ENCODE measurements around the gene FAM81B.

FAM81B gene

DNA sequence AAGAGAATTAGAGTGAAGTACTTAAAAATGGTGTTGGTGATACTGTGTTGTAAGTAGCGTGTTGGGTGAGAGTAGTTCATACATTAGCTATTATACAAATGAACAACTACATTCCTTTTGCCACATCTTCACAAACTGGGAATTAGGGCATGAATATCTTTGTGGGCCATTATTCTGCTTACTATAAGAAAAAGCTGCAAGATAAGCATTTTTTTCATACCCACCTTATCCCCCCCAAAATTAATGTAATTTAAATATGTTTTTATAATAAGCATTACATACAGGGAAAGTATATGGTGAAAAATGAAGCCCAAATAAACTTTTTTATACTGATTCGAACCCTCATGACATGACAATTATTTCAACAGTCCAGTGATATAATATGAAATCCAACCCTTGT lies 69.5 kb downstream of the FAM81B start:
- in situ Hi-C loops (cut with MboI; ENCODE audit: low sequenced_read_pairs) = no loop called here

DNA sequence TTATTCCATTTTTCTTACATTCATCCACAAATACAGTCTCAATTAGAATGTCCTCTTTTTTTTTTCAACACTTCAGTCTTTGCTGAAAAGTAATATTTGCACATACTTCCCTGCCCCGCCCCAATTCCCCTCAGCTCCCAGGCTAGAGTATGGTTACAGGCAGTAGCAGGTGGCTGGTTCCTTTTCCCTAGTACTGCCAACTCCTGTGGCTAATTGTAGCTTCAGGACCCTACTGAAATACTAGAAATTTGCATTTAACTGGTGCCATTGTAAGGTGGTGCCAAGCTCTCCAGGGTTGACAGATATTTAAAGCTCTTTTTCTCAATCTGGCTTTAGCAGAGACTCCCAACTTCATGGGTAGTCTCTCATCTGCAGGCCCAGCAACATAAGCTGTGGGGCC lies 80.3 kb downstream of the FAM81B start:
- in situ Hi-C loops (cut with MboI; ENCODE audit: low sequenced_read_pairs) = no loop called here

DNA sequence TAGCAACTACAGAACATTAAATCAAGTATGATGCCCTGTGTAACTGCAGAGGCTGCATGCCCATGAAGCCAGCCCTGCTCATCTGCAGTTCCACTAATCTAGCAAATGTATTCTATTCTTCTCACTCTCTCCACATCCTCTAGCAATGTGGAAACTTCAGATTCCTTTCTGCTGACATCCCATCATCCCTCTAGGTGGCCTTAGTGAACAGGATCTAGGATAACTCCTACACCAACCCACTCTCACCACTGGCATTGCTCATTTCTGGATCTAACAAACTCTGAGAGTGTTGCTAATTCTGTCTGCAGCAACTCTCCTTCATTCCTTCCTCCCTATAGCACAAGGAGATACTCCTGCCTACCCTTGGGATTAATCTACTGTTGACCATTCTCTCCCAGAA lies 80.8 kb downstream of the FAM81B start:
- in situ Hi-C loops (cut with MboI; ENCODE audit: low sequenced_read_pairs) = no loop called here

DNA sequence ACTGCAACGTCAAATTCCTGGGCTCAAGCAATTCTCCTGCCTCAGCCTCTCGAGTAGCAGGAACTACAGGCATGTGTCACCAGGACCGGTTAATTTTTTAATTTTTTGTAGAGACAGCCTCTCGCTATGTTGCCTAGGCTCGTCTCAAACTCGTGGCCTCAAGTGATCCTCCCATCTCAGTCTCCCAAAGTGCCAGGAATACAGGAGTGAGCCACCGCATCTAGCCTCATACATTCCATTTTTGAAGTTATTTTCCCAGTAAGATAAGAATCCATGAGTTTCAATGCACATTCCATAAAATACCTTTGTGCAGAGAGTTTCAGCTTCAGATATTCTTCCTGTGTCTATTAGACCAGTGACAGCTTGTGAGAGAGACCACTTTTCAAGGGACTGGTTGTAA lies 93.3 kb downstream of the FAM81B start:
- in situ Hi-C loops (cut with MboI; ENCODE audit: low sequenced_read_pairs) = no loop called here

DNA sequence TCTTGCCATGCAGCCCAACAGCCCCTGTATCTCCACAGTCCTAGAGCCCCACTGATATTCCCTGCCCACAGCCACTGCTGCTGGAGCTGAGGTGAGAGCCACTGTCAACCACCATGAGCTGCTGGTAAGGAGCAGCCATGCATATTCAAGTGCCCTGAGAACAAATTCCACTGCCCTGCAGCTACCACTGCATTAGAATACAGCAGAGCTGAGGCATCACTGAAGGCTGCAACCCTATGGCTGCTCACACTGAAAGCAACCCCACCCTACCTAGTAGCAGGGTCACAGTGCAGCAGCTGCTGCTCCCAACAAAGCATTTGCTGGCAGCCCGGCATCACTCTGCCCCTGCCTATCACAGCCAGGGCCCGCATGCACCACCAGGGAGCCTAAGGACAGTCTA lies 95.0 kb downstream of the FAM81B start:
- in situ Hi-C loops (cut with MboI; ENCODE audit: low sequenced_read_pairs) = no loop called here

DNA sequence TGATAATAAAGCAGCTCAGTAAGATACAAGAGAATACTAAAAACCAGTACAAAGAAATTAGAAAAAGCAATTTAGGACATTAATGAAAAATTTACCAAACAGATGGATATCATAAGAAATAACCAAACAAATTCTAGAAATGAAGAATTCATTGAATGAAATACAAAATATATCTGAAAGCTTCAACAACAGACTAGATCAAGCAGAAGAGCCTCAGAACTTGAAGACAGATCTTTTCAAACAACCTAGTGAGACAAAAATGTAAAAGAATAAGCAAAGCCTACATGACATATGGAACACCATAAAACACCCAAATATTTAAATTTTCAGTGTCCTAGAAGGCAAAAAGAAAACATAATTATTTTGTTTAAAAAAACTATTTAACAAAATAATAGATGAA lies 96.7 kb downstream of the FAM81B start:
- in situ Hi-C loops (cut with MboI; ENCODE audit: low sequenced_read_pairs) = no loop called here
